ENCODE results near the gene TBC1D1.

TBC1D1 gene

GRCh38 chr4:37951461-37952352, 60.8 kb downstream of the TBC1D1 start:
- no peak overlapping the region for H3K4me3 ChIP-seq (replicated peaks; ENCODE audit: low read depth, low read length)
- TF ChIP-seq CTCF (IDR thresholded peaks at IDR 0.05; ENCODE audit: low read depth, low read length, missing control alignments): no peak
- DNase-seq (ENCODE audit: extremely low read depth, low read depth): no peak

- DNase-seq (ENCODE audit: extremely low read depth, low read depth): no peak
- TF ChIP-seq CTCF (IDR thresholded peaks at IDR 0.05; ENCODE audit: low read depth, low read length, missing control alignments): no peak
- H3K4me3 ChIP-seq (replicated peaks; ENCODE audit: low read depth, low read length): no peak overlapping the region
Observed at GRCh38 chr4:37953156-37953555, 62.3 kb downstream of the TBC1D1 start.

- no peak for DNase-seq (ENCODE audit: extremely low read depth, low read depth)
- H3K4me3 ChIP-seq (replicated peaks; ENCODE audit: low read depth, low read length): no peak overlapping the region
Observed at GRCh38 chr4:37953620-37954293, 62.9 kb downstream of the TBC1D1 start.

GRCh38 chr4:37956941-37957340, 66.1 kb downstream of the TBC1D1 start:
- TF ChIP-seq CTCF (IDR thresholded peaks at IDR 0.05; ENCODE audit: low read depth, low read length, missing control alignments): no peak
- no peak overlapping the region for H3K4me3 ChIP-seq (replicated peaks; ENCODE audit: low read depth, low read length)
- DNase-seq (ENCODE audit: extremely low read depth, low read depth): no peak

More at GRCh38 chr4:37953620-37954293, 62.9 kb downstream of the TBC1D1 start:
- no peak for TF ChIP-seq CTCF (IDR thresholded peaks at IDR 0.05; ENCODE audit: low read depth, low read length, missing control alignments)

- H3K4me3 ChIP-seq (replicated peaks; ENCODE audit: low read depth, low read length): no peak overlapping the region
- no peak for TF ChIP-seq CTCF (IDR thresholded peaks at IDR 0.05; ENCODE audit: low read depth, low read length, missing control alignments)
- DNase-seq (ENCODE audit: extremely low read depth, low read depth): no peak
Observed at GRCh38 chr4:37958932-37959331, 68.0 kb downstream of the TBC1D1 start.

- TF ChIP-seq CTCF (IDR thresholded peaks at IDR 0.05; ENCODE audit: low read depth, low read length, missing control alignments): no peak
- H3K4me3 ChIP-seq (replicated peaks; ENCODE audit: low read depth, low read length): no peak within 1 kb of the TSS
- no peak for DNase-seq (ENCODE audit: extremely low read depth, low read depth)
Observed at GRCh38 chr4:37960098-37960497, 69.2 kb downstream of the TBC1D1 start, which contains the start of gene PTTG2. Gene PTTG2 (plus strand): TSS chr4:37960398. CDS start chr4:37960435, 37 bp downstream.
